Erythroblast (primary cell): ENCODE results near the gene CSTB.

Experiments
- DNase-seq, 2 experiments: peaks; one replicate each; lab custom pipeline; 2025; lab: John Stamatoyannopoulos, UW
- GATA1 ChIP-seq: IDR thresholded peaks from 2 replicates; pipeline ENCODE4 v1.6.1; 2011; ENCODE audit warnings: low read depth, mild to moderate bottlenecking, control low read depth, low read length, moderate library complexity
- POLR2A ChIP-seq: IDR thresholded peaks from 2 replicates; pipeline ENCODE4 v1.6.1; 2011; ENCODE audit warnings: mild to moderate bottlenecking, low read length

The CSTB gene

GRCh38 chr21:43751955-43752591, 24.0 kb downstream of the CSTB start:
- TF ChIP-seq GATA1 (no peak), POLR2A (no peak)
- no peak for DNase-seq

GRCh38 chr21:43750339-43751033, 25.6 kb downstream of the CSTB start:
- TF ChIP-seq GATA1 (no peak), POLR2A (no peak)
- peak in 1 of 2 experiments; percentile 15 for DNase-seq

GRCh38 chr21:43749651-43750262, 26.4 kb downstream of the CSTB start:
- no peak for TF ChIP-seq POLR2A
- no peak for TF ChIP-seq GATA1
- no peak for DNase-seq

- DNase-seq, result no peak
These were observed 27.5 kb downstream of the CSTB start for GRCh38 chr21:43748622-43749021.

GRCh38 chr21:43745772-43746517, 30.2 kb downstream of the CSTB start:
- TF ChIP-seq GATA1 (no peak), POLR2A (no peak)
- no peak for DNase-seq

More at GRCh38 chr21:43748622-43749021, 27.5 kb downstream of the CSTB start:
- TF ChIP-seq POLR2A (no peak), GATA1 (no peak)

- no peak for DNase-seq
- TF ChIP-seq POLR2A (no peak), GATA1 (no peak)
These were observed 31.4 kb downstream of the CSTB start for GRCh38 chr21:43744725-43745124.

- peak in 1 of 2 experiments; percentile 34 for DNase-seq
- TF ChIP-seq POLR2A (no peak), GATA1 (no peak)
These were observed 32.2 kb downstream of the CSTB start for GRCh38 chr21:43743947-43744346.

GRCh38 chr21:43741423-43742096, 34.5 kb downstream of the CSTB start:
- TF ChIP-seq POLR2A (no peak), GATA1 (no peak)
- DNase-seq, result no peak

GRCh38 chr21:43740497-43741156, 35.5 kb downstream of the CSTB start:
- no peak for DNase-seq
- no peak for TF ChIP-seq GATA1
- TF ChIP-seq POLR2A, result no peak

- DNase-seq, result peak in 1 of 2 experiments; percentile 25
- TF ChIP-seq GATA1 (no peak), POLR2A (no peak)
These were observed 36.3 kb downstream of the CSTB start for GRCh38 chr21:43739621-43740435.

GRCh38 chr21:43737158-43737950, 38.8 kb downstream of the CSTB start:
- TF ChIP-seq POLR2A (no peak), GATA1 (no peak)
- DNase-seq, result no peak
